ENCODE data around the gene RNGTT.
"Not testable (repeated sequence)": the region's sequence is repeated elsewhere in the genome, so short reads cannot be mapped to it uniquely, and the experiment has no call there.

RNGTT gene

DNA sequence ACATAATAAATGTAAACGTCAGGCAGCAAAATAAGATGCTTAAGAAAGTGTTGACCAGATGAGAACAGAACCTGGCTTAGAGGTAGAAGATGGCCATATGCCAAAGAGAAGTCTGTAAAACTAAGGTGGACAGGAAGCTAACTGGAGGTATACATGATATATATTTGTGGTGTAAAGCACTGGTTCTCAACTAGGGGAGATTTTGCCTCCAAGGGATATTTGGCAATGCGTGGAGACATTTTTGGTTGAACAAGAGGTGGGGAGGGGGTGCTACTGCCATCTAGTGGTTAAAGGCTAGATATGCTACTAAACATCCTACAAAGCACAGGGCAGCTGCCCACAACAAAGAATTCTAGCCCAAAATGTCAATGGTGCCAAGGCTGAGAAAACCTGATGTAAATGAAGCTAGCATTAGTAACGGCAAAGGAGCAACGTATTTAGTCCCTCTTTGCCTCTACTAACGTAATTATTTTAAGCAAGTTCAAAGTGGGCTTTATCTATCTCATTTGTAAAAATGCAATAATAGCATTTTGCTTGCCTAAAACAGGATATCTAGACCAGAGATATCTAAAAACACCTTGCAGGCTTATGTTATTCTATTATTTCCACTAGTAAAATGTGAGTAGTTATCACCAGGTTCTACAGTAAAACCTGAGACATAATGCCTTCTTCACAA is 182.6 kb downstream of the RNGTT start:
- DNase-seq (ENCODE audit: low read depth): peak; percentile 86

GRCh38 chr6:88775866-88776571 is 187.4 kb downstream of the RNGTT start:
- H3K4me3 ChIP-seq (ENCODE audit: low read depth, low read length): no peak overlapping the region
- no peak for DNase-seq (ENCODE audit: low read depth)
- TF ChIP-seq, protein P1, sequence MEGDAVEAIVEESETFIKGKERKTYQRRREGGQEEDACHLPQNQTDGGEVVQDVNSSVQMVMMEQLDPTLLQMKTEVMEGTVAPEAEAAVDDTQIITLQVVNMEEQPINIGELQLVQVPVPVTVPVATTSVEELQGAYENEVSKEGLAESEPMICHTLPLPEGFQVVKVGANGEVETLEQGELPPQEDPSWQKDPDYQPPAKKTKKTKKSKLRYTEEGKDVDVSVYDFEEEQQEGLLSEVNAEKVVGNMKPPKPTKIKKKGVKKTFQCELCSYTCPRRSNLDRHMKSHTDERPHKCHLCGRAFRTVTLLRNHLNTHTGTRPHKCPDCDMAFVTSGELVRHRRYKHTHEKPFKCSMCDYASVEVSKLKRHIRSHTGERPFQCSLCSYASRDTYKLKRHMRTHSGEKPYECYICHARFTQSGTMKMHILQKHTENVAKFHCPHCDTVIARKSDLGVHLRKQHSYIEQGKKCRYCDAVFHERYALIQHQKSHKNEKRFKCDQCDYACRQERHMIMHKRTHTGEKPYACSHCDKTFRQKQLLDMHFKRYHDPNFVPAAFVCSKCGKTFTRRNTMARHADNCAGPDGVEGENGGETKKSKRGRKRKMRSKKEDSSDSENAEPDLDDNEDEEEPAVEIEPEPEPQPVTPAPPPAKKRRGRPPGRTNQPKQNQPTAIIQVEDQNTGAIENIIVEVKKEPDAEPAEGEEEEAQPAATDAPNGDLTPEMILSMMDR (conservative IDR thresholded peaks at IDR 0.05; ENCODE audit: low read depth, low read length): no peak

More for the DNA sequence above, 182.6 kb downstream of the RNGTT start:
- no peak overlapping the region for H3K4me3 ChIP-seq (ENCODE audit: low read depth, low read length)
- TF ChIP-seq, protein P1 (conservative IDR thresholded peaks at IDR 0.05; ENCODE audit: low read depth, low read length): peak; percentile 92

- DNase-seq (ENCODE audit: low read depth); H3K4me3 ChIP-seq (ENCODE audit: low read depth, low read length): not testable (repeated sequence)
Measured at GRCh38 chr6:88768114-88768513, 195.3 kb downstream of the RNGTT start.

GRCh38 chr6:88764081-88764480 is 199.3 kb downstream of the RNGTT start:
- no peak for DNase-seq (ENCODE audit: low read depth)
- TF ChIP-seq, protein P1 (conservative IDR thresholded peaks at IDR 0.05; ENCODE audit: low read depth, low read length): no peak
- H3K4me3 ChIP-seq (ENCODE audit: low read depth, low read length): no peak overlapping the region

DNA sequence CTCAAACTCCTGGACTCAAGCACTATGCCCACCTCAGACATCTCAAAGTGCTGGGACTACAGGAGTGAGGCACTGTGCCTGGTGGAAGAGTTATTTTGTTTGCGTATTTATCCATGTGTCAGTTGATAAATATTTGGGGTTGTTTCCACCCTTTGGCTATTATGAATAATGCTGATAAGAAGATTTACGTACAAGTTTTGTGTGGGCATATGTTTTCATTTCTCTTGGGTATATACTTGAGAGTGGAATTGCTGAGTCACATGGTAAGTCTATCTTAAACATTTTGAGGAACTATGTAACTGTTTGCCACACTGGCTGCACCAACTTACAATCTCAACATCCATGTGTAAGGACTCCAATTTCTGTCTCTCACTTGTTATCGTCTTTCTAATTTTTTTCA is 200.3 kb downstream of the RNGTT start:
- H3K4me3 ChIP-seq (ENCODE audit: low read depth, low read length): no peak overlapping the region
- DNase-seq (ENCODE audit: low read depth): no peak
- TF ChIP-seq, protein P1 (conservative IDR thresholded peaks at IDR 0.05; ENCODE audit: low read depth, low read length): no peak

GRCh38 chr6:88761237-88762031 is 202.0 kb downstream of the RNGTT start:
- no peak overlapping the region for H3K4me3 ChIP-seq (ENCODE audit: low read depth, low read length)
- DNase-seq (ENCODE audit: low read depth): no peak
- TF ChIP-seq, protein P1 (conservative IDR thresholded peaks at IDR 0.05; ENCODE audit: low read depth, low read length): peak; percentile 2

- TF ChIP-seq, protein P1 (conservative IDR thresholded peaks at IDR 0.05; ENCODE audit: low read depth, low read length): no peak
- H3K4me3 ChIP-seq (ENCODE audit: low read depth, low read length): no peak overlapping the region
- DNase-seq (ENCODE audit: low read depth): peak; percentile 22
Measured at GRCh38 chr6:88760091-88760490, 203.3 kb downstream of the RNGTT start.
